HG03342 (cell line): ENCODE data around the gene MBNL2.

Source experiments
- ATAC-seq: cut with Tn5 transposase; IDR thresholded peaks from one replicate; pipeline ENCODE4 v1.9.1; 2021; ENCODE audit warnings: mild to moderate bottlenecking, moderate library complexity; ENCODE audit not compliant: unreplicated experiment

Gene MBNL2

GRCh38 chr13:97371486-97372109 lies 149.5 kb downstream of the MBNL2 start:
- ATAC-seq: no peak

- ATAC-seq: no peak
These were observed 150.8 kb downstream of the MBNL2 start for GRCh38 chr13:97372936-97373335.

GRCh38 chr13:97373787-97374186 lies 151.7 kb downstream of the MBNL2 start:
- ATAC-seq: no peak

GRCh38 chr13:97376981-97377380 lies 154.8 kb downstream of the MBNL2 start:
- ATAC-seq: no peak

GRCh38 chr13:97379386-97379785 lies 157.3 kb downstream of the MBNL2 start:
- no peak for ATAC-seq

- ATAC-seq: no peak
These were observed 158.6 kb downstream of the MBNL2 start for GRCh38 chr13:97380696-97381095.

- no peak for ATAC-seq
These were observed 159.1 kb downstream of the MBNL2 start for GRCh38 chr13:97381189-97381588.

GRCh38 chr13:97382276-97382675 lies 160.1 kb downstream of the MBNL2 start:
- no peak for ATAC-seq

- ATAC-seq: no peak
These were observed 162.2 kb downstream of the MBNL2 start for GRCh38 chr13:97384371-97384770.

GRCh38 chr13:97385146-97385545 lies 163.0 kb downstream of the MBNL2 start:
- ATAC-seq: no peak

- no peak for ATAC-seq
These were observed 163.7 kb downstream of the MBNL2 start for GRCh38 chr13:97385854-97386253.

- ATAC-seq: peak; percentile 54
These were observed 164.8 kb downstream of the MBNL2 start for GRCh38 chr13:97386801-97387484.

- ATAC-seq: no peak
These were observed 165.3 kb downstream of the MBNL2 start for GRCh38 chr13:97387485-97387839.

GRCh38 chr13:97387890-97388289 lies 165.8 kb downstream of the MBNL2 start:
- ATAC-seq: no peak

GRCh38 chr13:97388373-97388772 lies 166.2 kb downstream of the MBNL2 start:
- no peak for ATAC-seq

- no peak for ATAC-seq
These were observed 168.9 kb downstream of the MBNL2 start for GRCh38 chr13:97390941-97391600.

- ATAC-seq: no peak
These were observed 169.9 kb downstream of the MBNL2 start for GRCh38 chr13:97392020-97392419.

GRCh38 chr13:97394542-97394941 lies 172.4 kb downstream of the MBNL2 start:
- ATAC-seq: no peak

- no peak for ATAC-seq
These were observed 173.5 kb downstream of the MBNL2 start for GRCh38 chr13:97395447-97396136.

- ATAC-seq: no peak
These were observed 175.1 kb downstream of the MBNL2 start for GRCh38 chr13:97397267-97397666.

- no peak for ATAC-seq
These were observed 179.3 kb downstream of the MBNL2 start for GRCh38 chr13:97401421-97401820.
